ENCODE results near the gene THUMPD2.

Gene THUMPD2

DNA sequence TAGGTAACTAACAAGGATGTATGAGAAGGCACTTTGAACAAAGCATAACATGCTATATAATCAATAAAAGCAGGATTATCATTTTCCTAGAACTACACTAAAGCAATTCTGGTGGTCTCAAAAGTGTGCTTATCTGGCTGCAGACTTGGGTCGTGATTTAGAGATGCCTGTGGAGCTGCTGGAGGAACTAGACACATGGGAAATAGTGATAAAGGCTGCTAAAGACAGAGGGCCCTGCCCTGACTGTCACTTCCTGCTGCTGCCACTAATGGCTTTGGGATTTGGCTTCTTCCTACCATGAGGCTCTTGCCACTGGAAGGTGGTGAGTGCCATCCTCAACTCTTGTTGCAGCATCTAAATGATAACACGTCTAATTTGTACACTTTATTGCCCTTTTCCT is 90.9 kb downstream of the THUMPD2 start:
- Mint-ChIP-seq H3K36me3 (no peaks in the 10 kb centered on the region), H3K27me3 (peaks cover 49% of the 10 kb centered on the region), H3K4me1 (no peaks in the 10 kb centered on the region), H3K9me3 (peaks cover 4% of the 10 kb centered on the region), H3K27ac (no peak overlapping the region), H3K4me3 (no peak overlapping the region)
- no peak for ATAC-seq

DNA sequence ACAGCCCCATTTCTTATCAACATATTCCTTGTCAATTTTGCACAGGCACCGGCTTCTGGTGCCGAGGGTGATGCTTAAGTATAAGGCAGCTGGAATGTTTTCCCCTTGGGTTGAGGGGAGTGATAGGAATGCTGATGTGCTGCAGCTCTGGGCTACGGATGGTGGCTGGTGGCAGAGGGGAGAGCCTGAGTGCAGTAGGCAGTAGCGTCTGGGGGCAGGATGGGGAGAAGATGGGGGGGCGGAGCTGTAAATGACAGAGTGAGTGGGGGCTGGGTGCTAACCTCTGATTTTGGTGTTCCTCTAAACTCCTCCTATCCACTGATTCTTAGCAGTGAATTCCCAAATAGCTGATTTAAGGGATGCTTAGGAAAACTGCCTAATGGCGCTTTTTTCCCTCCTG is 92.6 kb downstream of the THUMPD2 start:
- Mint-ChIP-seq H3K36me3 (no peaks in the 10 kb centered on the region), H3K27me3 (peaks cover 49% of the 10 kb centered on the region), H3K4me3 (no peak overlapping the region), H3K27ac (no peak overlapping the region), H3K4me1 (no peaks in the 10 kb centered on the region), H3K9me3 (peaks cover 4% of the 10 kb centered on the region)
- no peak for ATAC-seq

Data from stimulated activated memory B cell treated with anti-CD40 and anti-IgM and Interleukin-4, amounts not matched to agents 10 μg/mL and 1 μg/mL and 100 μg/mL, for 72 hours (primary cell).